HG03280 (cell line): Measurements from ENCODE around the gene PSME2.
A peak's percentile ranks its signal among the peaks of the same experiment; 100 is the strongest.
"Not testable (repeated sequence)": the region's sequence is repeated elsewhere in the genome, so short reads cannot be mapped to it uniquely, and the experiment has no call there.

Experiments used
- ATAC-seq: cut with Tn5 transposase; IDR thresholded peaks from one replicate; pipeline ENCODE4 v1.9.1; 2021; ENCODE audit warnings: mild to moderate bottlenecking, moderate library complexity; ENCODE audit not compliant: unreplicated experiment

PSME2 gene

GRCh38 chr14:24115422-24116127, 30.8 kb downstream of the PSME2 start:
- ATAC-seq, result no peak

DNA sequence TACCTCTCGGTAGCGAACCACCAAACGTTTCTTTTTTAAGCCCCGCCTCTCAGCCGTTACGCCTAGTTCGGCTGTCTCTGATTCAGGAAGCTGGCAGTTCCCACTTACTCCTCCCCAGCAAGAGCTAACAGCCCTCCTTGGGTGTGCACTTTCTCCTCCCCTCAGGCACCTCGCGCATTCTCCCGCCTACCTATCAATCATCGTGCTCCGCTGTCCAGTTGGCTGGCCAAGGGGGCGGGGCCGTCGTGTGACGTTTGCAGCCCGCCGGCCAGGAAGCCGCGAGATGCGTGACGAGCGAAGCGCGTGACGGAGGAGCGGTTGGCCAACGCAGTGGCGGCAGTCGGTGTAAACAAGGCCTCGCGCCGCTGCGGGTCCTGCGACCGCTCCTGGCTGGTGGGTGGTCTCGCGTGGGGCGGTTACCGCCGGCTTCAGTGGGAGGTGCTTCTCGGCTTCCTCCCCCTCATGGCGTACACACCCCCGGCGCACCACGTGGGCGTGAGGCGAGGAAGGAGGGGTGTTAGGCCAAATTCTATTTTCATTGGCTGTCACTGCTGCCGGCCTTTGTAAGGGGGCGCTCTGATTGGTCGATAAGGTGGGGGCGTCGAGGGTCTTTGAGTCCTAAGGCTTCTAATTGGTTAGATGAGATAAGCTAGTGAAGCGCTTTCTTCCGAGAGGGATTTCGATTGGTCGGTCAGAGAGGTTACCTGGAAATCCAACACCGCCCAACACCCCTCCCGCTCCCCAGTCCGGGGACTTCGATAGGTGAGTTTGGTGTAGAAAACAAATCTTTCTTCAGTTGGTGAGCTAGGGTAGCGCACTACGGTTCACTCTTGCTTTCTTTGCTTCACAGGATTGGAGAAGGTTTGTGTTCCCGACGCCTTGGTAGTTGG, 31.6 kb downstream of the PSME2 start, which contains the start of the genes DCAF11 and NRL:
Gene DCAF11, plus strand, starts transcription at position 246 of the 890 bp plus-strand sequence. CDS start 818 bp downstream, outside the sequence.
Gene NRL, minus strand, starts transcription at position 418 of the 890 bp plus-strand sequence. CDS start 32,101 bp downstream, outside the sequence.
- peak; percentile 85 for ATAC-seq

DNA sequence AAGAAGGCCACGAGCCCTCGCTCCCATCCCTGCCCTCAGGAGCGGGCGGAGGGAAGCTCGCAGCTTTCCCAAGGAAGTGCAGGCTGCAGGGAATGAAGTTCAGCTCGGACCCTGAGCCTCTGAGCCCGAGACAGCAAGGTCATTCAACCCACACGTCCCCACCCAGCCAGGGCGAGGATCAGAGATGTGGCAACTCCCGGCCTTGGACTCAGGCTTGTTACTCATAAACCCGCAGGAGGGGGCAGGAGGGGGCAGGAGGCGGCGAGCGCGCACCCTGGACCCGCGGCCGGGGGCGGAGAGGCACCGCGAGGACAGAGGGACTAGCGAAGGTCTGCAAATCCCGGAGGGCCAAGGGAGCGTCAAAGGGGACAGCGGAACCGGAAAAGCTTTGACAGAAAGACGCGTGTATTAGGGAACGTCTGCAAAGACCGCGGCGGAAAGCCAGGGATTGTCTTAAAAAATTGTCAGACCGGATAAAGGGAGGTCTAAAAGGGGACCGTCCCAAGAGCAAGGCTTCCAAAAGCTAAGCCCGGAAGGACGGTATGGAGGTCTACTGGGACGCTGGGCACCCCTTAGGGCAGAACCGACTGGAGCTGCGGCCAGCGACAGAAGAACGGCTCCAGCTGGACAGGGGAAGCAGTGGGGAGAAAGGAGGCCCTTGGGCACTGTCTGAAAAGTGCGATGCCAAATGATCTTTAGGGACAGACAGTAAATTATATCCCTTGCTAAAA, 32.4 kb downstream of the PSME2 start:
- peak; percentile 29 for ATAC-seq

DNA sequence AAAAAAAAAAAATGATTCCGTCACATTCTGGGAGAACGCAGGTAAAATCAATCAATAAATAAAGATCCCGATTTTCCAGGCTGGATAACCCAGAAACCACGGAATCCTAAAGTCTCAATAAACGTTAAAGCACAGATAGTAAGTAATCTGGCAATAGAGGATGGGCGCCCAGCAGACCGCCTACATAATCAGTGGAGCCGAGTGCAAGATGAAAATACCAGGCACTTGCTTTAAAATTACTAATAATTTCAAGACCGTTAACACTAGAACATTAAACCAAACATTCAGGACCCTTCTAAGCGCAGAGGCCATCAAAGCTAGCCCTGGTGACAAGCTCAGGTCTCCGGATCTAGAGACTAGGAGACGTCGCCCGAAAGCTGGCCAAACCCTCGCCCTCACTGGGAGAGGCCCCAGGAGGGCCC, 33.0 kb downstream of the PSME2 start:
- no peak for ATAC-seq

GRCh38 chr14:24110523-24110922, 35.9 kb downstream of the PSME2 start:
- ATAC-seq, result no peak

- ATAC-seq, result no peak
These were observed 36.4 kb downstream of the PSME2 start for GRCh38 chr14:24110060-24110459.

GRCh38 chr14:24108336-24108874, 38.0 kb downstream of the PSME2 start:
- no peak for ATAC-seq

- no peak for ATAC-seq
These were observed 39.6 kb downstream of the PSME2 start for GRCh38 chr14:24106672-24107271.

DNA sequence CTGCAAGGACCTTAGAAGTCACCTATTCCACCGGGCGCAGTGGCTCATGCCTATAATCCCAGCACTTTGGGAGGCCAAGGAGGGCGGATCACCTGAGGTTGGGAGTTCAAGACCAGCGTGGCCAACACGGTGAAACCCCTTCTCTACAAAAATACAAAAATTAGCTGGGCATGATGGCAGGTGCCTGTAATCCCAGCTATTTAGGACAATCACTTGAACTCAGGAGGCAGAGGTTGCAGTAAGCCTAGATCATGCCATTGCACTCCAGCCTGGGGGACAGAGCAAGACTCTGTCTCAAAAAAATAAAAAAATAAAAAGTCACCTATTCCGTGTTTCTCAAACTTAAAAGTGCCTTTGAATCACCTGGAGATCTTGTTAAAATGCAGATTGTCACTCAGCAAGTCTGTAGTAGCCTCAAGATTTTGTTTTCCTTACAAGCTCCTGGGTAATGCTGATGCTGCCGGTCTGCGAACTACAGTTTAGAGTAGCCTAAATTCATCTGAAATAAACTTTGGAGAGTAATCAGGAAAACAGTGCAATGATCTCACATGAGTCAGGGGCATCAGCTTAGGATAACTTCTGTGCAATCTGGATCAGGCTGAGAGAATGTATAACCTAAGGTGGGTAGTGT, 40.7 kb downstream of the PSME2 start:
- ATAC-seq, result not testable (repeated sequence)

DNA sequence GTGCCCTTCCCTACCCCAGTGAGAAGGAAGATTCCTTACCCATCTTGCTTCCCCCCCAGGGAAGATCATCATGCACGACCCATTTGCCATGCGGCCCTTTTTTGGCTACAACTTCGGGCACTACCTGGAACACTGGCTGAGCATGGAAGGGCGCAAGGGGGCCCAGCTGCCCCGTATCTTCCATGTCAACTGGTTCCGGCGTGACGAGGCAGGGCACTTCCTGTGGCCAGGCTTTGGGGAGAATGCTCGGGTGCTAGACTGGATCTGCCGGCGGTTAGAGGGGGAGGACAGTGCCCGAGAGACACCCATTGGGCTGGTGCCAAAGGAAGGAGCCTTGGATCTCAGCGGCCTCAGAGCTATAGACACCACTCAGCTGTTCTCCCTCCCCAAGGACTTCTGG, 43.0 kb downstream of the PSME2 start:
- ATAC-seq, result no peak

DNA sequence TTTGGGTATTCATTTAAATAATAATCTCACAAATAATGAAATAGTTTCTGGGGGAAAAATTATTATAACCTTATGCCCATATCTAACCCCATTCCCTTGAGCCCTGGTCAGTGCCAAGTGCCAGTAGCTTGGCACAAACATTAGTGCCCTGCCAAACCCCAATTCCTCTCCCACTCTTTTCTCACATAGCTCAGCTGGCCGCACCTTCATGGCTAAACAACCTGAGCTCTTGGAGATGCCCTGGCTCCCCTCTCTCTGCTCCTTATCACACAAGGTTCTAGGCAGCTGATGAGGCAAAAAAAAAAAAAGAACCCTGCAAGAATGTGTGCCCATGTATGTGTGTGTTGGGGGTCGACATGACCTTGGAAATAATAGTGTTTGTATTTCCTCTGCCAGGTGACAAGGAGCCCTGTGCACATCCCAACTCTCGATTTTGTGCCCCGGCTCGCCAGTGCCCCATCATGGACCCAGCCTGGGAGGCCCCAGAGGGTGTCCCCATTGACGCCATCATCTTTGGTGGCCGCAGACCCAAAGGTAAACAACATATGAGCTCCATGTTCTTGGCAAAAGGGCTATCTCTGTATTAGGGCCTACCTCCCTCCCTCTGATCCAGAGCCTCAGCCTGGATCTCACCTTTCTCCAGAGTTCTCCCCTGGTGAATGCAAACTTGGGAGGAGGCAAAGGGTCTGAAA, 43.9 kb downstream of the PSME2 start:
- ATAC-seq, result no peak

DNA sequence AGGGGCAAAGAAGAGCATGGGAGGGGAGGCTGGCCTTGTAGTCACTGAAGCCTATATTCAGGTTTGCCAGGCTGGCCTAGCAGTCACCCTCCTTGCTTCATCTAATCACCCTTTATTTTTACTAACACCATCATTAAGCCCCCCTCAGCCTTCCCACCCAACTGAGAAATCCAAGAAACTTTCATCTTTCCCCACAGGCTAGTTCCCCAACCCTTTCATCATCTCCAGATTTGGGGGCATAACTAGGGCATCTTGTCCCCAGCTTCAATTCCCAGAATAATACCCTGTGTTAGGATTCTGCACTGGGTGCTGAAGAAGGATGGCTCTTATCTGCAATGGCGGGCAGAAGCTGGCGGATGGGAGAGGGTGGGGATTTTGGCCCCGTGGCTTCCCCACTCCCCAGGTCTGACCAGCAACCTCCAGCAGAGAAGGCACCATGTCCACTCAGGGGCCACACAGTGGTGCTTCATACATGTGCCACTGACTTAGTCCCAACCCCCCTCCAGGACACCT, 45.4 kb downstream of the PSME2 start:
- no peak for ATAC-seq

GRCh38 chr14:24100197-24100981, 46.0 kb downstream of the PSME2 start:
- no peak for ATAC-seq

DNA sequence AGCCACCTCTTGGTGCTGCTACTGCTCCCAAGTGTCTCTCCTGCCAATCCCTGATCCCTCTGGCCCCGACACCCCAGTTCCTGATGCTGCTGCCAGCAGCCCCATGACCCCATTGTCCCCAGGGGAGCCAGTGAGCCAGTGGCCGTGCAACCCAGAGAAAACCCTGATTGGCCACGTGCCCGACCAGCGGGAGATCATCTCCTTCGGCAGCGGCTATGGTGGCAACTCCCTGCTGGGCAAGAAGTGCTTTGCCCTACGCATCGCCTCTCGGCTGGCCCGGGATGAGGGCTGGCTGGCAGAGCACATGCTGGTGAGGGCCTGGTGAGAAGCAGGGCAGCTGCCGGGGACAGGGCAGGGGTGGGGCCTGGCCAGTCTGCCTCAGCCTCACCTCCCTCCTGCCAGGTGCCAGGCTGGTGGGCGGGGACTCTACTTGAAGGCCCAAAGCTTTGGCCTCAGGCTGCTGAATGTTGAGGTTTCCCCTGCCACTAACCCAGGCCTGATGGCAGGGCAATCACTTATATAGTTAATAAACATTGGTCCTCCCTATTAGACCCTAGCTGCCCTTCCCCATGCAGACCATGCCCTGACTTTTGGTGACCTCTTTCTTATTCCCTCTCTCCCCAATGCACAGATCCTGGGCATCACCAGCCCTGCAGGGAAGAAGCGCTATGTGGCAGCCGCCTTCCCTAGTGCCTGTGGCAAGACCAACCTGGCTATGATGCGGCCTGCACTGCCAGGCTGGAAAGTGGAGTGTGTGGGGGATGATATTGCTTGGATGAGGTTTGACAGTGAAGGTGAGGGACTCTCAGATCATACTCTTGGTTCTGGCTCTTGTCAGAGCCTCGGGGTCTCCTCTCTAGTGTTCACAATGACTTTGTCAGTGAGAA, 47.2 kb downstream of the PSME2 start:
- no peak for ATAC-seq

DNA sequence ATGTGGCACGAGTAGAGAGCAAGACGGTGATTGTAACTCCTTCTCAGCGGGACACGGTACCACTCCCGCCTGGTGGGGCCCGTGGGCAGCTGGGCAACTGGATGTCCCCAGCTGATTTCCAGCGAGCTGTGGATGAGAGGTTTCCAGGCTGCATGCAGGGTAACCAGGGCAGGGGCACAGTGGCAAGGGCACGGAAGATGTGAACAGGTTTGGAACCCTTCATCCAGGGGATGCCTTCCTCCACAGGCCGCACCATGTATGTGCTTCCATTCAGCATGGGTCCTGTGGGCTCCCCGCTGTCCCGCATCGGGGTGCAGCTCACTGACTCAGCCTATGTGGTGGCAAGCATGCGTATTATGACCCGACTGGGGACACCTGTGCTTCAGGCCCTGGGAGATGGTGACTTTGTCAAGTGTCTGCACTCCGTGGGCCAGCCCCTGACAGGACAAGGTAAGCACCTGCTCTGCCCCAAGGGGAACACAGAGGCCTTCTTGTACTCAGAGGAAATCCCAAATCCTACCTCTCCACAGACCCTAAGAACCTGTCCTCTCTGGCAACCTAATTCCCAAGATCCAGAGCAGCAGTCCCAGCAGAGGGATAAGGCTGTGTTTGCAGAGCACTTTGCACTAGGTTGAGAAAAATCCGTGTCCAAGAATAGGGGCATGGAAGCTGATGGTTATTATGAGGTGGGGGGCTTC, 48.0 kb downstream of the PSME2 start:
- no peak for ATAC-seq

GRCh38 chr14:24096545-24097181, 49.7 kb downstream of the PSME2 start:
- no peak for ATAC-seq
